ENCODE measurements around the gene DNAJC11. TPM values are rescaled to one million over a fixed set of nuclear protein-coding genes. Genes with fewer than 3 reads are reported as not detected.
A peak's percentile ranks its signal among the peaks of the same experiment; 100 is the strongest.
"Not testable (repeated sequence)": the region's sequence is repeated elsewhere in the genome, so short reads cannot be mapped to it uniquely, and the experiment has no call there.

DNAJC11 gene
- total RNA-seq, 1 donor, result 38.9 TPM

DNA sequence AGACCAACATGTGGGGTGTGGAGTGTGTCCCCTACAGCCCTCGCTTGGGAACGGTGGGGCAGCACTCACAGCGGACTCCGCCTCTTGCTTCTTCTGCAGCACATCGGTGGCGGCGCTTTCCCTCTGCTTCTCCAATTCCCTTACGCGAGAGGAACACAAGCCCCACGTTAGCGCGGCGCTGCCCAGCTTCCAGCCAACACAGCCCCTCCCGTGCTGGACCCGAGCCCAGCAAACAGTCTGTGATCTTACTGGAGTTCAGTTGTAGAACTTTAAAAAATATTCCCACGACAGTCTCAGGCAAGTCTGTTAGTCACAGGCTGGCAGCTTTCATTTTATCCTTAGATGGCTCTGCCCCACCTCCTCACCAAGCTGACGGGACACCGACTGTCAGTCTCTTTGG, 63.4 kb downstream of the DNAJC11 start:
- TF ChIP-seq, protein P1, sequence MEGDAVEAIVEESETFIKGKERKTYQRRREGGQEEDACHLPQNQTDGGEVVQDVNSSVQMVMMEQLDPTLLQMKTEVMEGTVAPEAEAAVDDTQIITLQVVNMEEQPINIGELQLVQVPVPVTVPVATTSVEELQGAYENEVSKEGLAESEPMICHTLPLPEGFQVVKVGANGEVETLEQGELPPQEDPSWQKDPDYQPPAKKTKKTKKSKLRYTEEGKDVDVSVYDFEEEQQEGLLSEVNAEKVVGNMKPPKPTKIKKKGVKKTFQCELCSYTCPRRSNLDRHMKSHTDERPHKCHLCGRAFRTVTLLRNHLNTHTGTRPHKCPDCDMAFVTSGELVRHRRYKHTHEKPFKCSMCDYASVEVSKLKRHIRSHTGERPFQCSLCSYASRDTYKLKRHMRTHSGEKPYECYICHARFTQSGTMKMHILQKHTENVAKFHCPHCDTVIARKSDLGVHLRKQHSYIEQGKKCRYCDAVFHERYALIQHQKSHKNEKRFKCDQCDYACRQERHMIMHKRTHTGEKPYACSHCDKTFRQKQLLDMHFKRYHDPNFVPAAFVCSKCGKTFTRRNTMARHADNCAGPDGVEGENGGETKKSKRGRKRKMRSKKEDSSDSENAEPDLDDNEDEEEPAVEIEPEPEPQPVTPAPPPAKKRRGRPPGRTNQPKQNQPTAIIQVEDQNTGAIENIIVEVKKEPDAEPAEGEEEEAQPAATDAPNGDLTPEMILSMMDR (IDR thresholded peaks at IDR 0.05; ENCODE audit: insufficient read depth, low read depth, low read length), result no peak
- peak; percentile 77 for DNase-seq (ENCODE audit: low read depth)
- no peak overlapping the region for H3K4me3 ChIP-seq (ENCODE audit: low read depth, low read length)

DNA sequence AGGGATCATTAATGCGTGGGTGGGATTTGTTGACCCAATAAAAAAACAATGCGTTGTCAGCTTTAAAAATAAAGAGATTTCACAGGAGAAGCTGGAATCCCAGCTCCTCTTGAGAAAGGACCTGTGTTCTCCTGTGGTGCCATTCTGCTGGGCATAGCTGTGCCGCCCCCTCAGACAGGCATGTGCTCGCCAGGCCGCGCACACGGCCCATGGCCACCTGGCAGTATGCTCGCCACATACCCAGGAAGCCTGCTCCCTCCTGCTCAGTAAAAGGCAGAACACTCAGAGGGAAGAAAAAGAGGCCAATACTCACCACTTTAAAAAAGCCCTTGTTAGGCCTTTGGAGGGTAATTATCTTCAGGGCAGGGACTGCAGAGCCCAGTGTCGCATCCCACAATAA, 63.8 kb downstream of the DNAJC11 start:
- TF ChIP-seq, protein P1 (IDR thresholded peaks at IDR 0.05; ENCODE audit: insufficient read depth, low read depth, low read length), result no peak
- DNase-seq (ENCODE audit: low read depth), result no peak
- H3K4me3 ChIP-seq (ENCODE audit: low read depth, low read length), result no peak overlapping the region

DNA sequence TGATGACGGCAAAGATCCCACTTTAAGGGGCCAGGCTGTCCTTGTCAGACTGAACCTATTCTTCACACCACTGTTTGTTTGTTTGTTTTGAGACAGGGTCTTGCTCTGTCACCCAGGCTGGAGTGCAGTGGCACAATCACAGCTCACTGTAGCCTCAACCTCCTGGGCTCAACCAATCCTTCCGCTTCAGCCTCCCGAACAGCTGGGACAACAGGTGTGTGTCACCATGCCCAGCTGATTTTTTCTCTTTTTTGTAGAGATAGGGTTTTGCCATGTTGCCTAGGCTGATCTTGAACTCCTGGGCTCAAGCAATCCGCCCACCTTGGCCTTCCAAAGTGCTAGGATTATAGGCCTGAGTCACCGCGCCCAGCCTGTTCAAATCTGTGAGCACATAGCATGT, 64.8 kb downstream of the DNAJC11 start:
- not testable (repeated sequence) for DNase-seq (ENCODE audit: low read depth); H3K4me3 ChIP-seq (ENCODE audit: low read depth, low read length)

DNA sequence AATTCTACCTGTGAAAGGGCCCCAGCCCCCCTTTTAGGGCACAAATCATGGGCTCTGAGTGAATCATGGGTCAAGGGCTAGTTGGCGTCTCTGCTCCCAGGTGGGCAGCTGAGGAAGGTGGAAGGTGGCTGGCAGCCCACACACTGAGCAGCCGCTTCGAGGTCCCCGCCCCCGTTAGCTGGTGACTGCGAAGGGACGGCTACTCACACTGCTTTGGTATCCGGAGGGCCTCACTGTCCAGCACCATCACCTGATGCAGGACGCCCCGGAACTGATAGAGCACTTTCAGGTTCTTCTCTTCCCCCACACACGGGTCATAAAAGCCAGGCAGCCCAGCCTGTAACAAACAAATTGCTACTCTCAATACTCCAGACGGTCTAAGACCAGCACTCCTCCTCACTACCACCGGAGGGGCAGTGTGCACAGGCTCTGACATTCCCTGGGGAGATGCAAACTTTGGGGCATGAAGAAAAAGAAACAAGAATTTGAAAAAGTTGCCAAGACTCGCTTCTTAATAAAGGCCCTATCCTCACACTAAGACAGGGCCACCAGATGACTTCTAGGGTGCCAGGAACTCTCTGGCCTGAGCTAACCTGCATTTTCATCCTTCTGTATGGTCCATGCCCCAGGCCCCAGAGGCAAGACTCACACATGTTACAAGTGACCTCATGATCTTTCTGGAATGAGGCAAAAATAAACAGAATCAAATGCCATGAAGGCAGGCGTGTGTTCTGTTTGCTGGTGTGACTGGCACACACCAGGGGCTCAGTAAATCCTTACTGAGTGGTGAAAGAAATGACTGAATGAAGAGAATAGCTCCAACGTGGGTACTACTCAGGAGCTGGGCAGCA, 65.5 kb downstream of the DNAJC11 start:
- H3K4me3 ChIP-seq (ENCODE audit: low read depth, low read length), result no peak overlapping the region
- no peak for DNase-seq (ENCODE audit: low read depth)
- TF ChIP-seq, protein P1 (IDR thresholded peaks at IDR 0.05; ENCODE audit: insufficient read depth, low read depth, low read length), result no peak

DNA sequence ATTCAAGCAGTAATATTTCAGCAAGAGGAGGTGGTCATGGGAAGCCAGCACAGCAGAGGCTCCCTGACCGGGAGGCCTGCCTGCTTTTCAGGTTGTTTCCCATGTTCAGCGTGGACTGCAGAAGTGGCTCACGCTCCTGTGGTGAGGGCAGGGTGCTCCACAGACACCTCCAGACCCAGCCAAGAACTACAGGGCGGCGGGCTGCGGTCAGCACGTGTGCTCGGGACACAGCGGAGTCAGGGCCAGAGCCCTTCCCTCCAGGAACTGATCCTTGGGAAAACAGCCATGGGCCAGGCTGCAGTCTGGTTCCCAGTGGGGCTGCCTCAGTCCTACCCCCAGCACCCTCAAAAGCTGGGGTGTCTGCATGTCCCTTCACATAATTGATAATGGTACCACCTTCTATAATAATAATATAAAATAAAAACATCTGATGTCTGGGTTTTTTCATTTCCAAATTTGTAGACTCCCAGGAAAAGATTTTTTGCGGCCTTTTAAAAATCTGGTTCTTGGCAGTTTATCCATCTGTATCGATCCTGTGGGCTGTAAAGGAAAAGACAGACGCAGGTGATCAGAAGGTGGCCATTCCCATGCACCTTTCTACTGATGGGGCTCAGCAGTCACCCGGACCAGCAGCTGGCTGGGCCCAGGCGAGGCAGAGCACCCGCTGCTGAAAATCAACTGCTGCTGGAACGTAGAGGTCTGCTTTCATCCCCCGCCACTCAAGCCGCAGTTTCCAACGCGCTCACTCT, 66.3 kb downstream of the DNAJC11 start:
- H3K4me3 ChIP-seq (ENCODE audit: low read depth, low read length), result no peak overlapping the region
- TF ChIP-seq, protein P1 (IDR thresholded peaks at IDR 0.05; ENCODE audit: insufficient read depth, low read depth, low read length), result no peak
- no peak for DNase-seq (ENCODE audit: low read depth)

DNA sequence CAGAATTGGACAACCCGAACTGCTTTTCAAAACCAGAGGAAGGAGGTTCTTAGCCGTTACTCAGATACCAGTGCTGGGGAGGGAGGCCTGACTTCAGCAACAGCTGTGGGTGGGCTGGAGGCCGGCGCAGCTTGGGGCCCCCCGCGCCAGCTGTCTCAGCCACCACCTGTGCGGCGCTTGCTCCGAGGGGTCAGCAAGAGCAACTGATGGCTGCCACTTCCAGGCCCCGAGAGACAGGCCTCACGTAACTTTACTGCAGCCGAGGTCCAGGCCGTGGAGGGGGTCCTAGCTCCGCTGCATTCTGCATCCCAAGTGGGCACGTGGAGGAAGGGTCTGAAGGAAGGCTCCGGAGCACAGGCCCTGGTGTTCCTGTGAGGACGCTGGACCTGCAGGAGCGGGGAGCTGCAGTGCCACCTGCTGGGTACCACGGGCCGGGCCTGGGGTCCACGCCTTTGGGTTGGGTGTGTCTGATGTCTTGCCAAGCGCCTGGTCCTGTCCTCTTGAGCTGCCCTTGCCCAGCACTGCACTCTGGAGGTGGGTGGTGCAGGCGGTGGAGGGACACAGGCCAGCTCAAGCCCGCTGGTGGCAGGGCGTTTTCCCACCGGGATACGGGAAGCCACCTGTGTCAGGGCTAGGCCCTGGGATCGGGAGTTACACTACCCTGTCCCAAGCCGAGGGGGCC, 67.1 kb downstream of the DNAJC11 start:
- DNase-seq (ENCODE audit: low read depth), result peak; percentile 48
- no peak overlapping the region for H3K4me3 ChIP-seq (ENCODE audit: low read depth, low read length)
- TF ChIP-seq, protein P1 (IDR thresholded peaks at IDR 0.05; ENCODE audit: insufficient read depth, low read depth, low read length), result peak; percentile 54
